HG02938 (cell line): ENCODE measurements around the gene NEDD4L.
A peak's percentile ranks its signal among the peaks of the same experiment; 100 is the strongest.
"Not testable (repeated sequence)": the region's sequence is repeated elsewhere in the genome, so short reads cannot be mapped to it uniquely, and the experiment has no call there.

ENCODE experiments used
- ATAC-seq: cut with Tn5 transposase; IDR thresholded peaks from one replicate; pipeline ENCODE4 v1.9.1; 2021; ENCODE audit warnings: mild to moderate bottlenecking, moderate library complexity; ENCODE audit not compliant: unreplicated experiment

The NEDD4L gene

DNA sequence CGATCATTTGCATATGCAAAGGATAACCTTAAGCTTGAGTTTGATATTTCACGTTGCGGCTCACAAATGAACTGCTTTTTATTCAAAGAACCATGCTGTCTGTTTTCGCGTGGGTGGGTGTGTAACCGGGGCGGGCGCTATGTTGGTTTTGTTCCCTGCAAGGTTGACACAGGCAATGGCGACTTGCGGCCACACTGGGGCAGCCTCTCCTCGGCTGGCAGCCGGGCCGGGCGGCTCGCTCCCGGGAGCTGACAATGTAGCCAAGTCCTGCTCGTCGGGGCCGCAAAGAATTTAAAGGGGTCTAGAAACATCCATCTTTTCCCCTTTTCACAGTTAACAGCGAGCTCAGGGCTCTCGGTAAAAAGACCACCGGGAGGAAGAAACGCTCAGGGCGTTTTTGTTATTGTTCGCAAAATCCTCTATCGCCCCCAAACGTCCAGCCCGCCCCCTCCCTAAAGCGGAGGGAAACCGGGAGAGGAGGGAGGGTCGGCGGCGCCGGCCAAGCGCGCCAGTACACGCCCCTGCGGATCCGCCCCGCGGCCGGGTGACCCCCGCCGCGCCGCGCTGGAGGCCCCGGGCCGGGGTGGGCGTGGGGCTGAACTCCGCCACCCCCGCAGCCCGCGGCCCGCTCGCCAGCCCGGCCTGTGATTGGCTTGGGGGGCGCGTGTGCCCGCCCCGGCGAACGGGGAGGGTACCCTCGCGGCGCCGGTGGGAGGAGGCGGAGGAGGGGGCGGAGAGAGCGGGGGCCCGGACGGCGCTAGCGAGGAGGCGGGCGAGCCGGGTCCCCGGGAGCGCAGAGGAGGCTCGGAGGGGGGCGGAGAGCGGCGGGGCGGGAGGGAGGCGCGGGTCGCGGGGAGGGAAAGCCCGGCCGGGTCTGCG, at the start of gene NEDD4L:
TSS of gene NEDD4L (plus strand) at position 736 of the 879 bp plus-strand sequence. CDS start 435 bp downstream, outside the sequence.
- ATAC-seq, result peak; percentile 77

DNA sequence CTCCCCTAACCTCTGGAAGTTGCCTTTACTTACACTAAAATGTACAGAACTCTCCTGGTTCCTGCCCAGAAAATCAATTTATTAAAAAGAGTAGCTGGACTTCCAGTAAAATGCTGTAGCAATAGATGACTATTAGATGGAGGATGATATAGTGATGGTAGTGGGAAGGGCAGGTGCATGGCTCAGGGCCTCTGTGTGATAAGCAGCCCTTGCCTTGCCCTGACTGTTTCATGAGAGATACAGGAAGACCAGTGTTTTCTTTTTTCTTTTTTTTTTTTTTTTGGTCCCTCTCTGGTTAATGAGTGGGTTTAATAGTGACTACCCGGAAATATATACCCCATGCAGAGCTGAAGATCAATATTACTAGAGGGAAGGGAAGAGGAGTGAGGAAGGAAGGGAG, 48.7 kb upstream of the NEDD4L start:
- no peak for ATAC-seq

DNA sequence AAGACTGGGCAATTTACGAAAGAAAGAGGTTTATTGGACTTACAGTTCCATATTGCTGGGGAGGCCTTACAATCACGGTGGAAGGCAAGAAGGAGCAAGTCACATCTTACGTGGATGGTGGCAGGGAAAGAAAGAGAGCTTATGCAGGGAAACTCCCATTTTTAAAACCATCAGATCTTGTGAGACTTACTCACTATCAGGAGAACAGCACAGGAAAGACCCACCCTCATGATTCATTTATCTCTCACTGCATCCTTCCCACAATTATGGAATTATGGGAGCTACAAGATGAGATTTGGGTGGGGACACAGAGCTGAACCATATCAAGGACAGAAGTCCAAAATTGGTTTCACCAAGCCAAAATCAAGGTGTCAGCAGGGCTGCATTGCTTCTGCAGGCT, 47.1 kb upstream of the NEDD4L start:
- ATAC-seq, result not testable (repeated sequence)

DNA sequence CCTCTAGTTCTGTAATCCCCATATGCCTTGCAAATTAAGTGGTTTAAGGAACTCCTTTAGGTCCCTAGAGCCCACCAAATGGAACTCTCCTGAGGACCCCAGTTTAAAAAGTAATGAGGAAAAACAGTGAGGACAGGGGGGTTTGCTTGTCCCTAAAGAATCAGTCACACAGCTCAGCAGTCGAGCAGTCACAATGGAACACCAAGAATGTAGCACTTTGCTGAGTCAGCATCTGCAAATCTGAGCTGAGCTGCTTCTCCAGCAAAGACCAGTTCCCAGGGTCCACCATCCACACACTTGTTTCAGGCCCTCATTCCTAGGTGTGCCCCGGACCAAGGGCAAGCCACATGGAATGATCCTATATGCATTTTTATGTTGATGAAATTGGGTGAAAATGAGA, 46.2 kb upstream of the NEDD4L start:
- no peak for ATAC-seq

DNA sequence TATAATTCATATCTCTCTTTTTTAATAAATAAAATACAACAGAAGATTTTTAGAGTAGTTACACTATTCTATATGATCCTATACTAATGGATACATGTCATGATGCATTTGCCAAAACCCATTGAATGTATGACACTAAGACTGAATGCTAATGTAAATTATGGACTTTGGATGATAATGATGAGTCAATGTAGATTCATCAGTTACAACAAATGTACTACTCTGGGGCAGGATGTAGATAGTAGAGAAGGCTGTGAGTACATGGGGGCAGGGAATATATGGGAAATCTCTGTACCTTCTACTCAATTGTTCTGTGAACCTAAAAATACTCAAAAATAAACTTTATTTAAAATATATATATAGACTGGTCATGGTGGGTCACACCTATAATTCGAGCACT, 45.6 kb upstream of the NEDD4L start:
- no peak for ATAC-seq

DNA sequence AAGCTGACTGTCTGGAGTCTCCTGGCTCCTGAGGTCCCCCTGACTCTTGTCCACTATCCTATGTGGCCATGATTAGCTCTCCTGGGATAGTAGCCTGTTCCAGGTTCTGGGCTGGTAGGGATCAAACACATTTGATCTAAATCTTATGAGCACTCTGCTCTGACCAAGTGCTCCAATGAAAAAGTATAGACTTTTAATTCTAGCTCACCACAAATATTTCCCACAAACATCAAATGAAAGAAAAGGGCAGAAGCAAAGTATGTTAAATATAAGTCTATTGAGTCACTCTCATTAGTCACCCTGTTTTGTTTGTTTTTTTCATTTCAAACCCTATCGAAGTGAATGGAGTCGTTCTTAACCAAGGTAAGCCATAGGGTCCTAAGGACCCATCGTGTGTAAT, 39.7 kb upstream of the NEDD4L start:
- ATAC-seq, result no peak

DNA sequence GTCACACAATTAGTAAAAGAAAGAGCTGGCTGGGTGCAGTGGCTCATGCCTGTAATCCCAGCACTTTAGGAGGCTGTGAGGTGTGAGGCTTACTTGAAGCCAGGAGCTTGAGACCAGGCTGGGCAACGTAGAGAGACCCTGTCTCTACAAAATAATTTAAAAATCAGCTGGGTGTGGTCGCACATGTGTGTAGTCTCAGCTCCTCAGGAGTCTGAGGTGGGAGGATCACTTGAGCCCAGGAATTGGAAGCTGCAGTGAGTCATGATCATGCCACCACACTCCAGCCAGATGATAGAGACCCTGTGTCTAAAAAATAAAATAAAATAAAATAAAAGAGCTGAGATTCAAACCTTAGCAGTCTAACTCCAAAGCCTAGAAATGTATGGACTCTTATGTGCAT, 39.0 kb upstream of the NEDD4L start:
- no peak for ATAC-seq

DNA sequence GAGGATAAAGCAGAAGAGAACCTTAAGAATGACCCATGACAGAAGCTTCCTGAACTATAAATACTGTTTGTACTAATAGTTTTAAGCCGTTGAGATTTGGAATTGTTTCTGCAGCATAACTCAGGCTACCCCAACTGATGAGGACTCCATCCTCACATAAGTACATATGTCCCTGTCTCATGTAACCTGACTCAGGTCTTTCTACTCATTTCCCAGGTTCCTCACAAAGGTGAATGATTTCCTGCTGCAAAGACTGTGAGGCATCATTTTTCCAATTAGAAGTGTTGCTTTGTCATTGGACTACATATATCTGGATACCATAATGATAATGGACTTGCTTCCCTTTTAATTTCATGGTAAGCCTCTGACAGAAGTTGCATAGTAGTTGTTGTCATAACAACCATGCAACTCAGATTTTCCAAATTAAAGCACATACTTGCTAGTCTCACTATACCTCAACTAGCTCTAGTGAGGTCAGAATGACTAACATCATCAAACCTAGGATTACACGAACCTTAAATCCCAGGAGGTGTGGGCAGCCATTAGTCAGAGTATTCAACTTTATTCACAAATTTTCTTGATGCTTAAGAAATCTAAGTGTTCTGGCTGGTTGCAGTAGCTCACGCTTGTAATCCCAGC, 38.0 kb upstream of the NEDD4L start:
- no peak for ATAC-seq

DNA sequence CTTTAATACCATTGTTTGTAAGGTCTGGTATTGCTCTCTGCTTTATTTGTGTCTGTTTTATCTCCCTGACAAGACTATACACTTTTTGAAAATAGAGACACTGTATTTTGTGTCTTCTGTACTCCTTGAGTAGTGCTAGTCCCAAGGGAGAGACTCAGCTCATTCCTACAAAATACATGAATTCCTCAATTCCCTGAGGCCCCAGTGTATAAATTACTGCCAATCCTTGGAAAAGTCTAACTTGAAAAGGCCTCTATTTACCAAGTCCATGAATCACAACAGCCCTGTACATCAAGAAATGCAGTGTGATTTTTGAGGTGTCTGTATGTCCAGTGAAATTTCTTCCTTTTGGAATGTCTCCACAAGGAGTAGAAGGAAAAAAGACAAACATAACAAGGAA, 34.9 kb upstream of the NEDD4L start:
- ATAC-seq, result no peak

DNA sequence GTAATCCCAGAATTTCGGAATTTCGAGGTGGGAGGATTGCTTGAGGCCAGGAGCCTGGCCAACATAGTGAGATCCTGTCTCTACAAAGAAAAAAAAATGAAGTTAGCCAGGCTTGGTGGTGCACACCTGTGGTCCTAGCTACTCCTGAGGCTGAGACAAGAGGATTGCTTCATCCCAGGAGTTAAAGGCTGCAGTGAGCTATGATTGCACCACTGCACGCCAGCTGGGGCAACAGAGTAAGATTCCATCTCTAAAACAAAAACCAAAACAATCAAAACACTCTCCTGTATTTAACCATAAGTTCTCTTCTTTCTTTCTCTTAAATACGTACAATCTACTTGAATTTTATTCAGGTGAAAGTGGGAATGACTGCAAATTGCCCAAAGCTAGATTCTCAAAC, 33.8 kb upstream of the NEDD4L start:
- no peak for ATAC-seq

DNA sequence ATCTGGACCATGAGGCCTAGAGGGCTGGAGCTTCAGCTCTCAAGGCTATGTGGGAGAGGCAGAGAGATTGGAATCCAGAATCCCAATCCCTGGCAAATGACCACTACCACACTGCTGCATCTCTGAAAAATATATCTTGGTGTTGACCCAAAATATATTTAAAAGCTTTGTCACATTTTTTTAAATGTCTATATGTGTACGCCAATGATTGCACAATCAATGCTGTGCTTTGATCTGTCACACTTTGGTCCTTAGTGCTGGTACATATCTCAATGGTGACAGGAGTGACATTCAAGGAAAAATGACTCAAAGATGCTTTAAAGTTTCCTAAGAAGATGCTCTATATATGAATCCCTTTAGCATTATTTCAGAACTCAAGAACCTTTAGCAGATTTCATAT, 31.7 kb upstream of the NEDD4L start:
- ATAC-seq, result no peak

DNA sequence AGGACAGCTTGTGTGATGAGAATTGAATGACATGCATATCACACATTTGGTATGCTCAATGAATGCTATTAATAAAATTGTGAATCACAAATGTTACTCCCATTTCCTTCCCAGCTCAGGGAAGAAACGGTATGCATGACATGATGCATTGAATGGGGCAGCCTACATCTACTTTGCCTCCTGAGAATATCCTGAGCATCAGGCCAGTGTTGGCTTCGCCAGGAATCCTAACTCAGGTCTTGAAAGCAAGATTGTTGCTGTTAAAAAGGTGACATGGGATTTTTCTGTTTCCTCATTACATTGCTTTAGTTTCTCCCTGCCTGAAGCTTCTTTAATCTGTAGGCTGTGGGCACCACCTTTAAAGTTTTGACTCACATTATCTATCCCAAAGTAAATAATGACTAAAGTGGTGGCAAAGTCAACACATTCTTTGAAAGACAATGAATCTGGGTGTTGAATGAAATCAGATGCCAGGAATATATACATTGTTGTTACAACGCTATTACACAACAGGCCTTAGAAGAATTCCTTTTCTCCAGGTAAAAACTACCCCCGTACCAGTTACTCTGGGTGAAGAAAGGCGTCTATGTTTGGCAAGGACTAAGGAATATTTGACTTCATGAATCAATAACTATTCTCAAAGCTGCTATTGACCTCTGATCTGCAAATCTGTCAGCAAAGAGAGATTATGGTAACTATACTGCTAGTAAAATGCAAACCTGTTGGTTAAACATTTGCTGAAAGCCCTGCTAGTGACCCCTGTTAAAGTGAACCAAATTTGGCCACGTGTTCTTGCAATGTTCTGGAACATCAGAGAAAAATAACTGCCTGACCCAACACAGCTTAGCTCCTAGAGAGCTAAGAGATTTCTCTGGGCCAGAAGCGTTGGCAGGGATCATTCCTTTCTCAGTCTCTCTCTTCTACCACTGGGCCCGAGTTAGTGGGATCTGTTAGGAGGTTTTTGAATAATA, 30.5 kb upstream of the NEDD4L start:
- no peak for ATAC-seq

DNA sequence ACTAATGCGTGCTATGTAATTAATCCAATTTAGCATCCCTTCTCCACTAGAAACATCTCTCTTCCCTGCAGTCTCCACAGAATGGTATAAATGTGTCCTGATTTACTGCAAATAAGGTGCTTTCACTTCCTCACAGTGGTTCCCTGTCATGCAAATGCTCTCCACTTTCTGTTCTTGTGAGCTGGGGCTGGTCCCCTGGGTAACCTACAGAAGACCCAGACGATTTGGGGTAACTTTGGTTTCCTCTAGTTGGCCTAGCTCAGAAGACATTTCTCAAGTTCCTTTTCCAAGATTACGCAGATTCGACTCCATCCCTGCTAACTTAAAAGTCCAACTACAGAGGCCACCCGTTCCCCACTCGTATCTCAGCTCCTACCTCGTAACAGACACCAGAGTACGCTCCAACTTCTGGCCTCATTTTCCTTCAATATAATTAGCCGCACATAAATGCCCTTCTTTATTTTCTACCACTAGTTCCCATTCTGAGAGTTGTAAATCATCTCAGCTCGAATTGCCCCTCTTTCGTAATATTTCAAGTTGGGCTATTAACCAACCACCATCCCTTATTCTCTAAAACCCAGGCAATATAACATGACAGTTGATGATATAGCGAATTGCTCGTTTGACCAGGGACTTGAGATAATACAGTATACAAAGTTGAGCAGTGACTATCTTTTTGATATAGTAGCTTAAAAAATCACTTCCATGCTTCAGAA, 28.8 kb upstream of the NEDD4L start:
- peak; percentile 98 for ATAC-seq

DNA sequence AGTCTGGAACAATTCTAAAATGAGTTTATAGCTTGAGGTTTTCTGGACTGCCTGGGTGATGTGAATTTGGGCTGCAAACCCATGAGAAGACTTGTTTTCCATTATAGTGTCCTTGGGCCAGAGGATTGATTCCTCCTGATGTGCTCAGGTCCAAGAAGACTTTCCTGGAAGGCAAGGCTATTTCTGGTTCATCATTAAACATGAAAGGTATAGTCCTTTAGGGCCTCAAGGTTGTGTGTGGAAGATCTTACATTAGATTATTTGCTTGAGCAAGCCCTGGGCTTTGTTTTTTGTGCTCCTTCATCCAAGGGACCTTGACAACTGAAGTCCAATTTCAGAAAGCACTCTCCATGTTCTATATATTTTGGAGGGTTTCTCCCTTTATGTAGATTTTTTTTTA, 26.8 kb upstream of the NEDD4L start:
- ATAC-seq, result no peak

DNA sequence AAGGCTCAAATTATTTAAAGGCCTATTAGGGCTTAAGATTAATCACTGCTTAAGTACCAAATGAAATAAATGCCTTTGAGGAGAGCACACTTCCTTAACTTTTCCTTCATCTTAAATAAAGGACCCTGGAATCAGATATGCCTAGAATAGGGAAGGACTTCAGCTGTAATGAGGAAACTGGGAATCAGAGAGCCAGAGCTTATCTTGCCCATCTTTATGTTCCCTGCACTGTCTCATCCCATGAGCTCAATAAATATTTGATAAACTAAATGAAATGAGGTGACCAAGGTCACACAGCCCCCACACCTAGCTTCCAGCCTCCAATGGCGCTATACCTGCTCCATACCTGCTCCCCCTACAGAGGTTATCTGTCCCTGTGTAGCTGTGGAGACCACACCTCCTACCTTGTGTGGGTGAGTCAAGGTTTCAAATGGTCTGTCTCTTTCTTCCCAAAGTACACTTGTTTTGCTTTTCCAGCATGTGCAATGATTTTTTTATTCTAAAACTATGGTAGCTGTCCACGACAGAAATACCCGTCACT, 23.4 kb upstream of the NEDD4L start:
- no peak for ATAC-seq

DNA sequence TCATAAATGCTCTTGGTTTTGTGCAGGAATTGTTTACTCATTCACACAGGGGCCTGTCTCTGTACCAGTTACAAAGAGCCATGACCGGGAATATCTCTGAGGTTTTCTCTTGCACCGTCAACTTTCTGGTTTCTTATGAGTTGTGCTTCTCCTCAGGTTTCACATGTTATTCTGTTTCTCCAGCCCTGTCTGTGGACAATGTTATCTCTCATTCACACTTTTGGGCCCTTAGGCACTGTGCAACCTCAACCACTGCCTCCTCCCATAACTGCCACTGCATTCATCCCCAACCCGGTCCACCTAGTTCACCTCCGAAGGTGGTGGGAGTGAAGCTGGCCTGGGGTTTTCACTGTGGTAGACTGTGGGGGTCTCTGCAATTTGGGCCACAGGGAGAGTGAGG, 22.5 kb upstream of the NEDD4L start:
- ATAC-seq, result no peak

DNA sequence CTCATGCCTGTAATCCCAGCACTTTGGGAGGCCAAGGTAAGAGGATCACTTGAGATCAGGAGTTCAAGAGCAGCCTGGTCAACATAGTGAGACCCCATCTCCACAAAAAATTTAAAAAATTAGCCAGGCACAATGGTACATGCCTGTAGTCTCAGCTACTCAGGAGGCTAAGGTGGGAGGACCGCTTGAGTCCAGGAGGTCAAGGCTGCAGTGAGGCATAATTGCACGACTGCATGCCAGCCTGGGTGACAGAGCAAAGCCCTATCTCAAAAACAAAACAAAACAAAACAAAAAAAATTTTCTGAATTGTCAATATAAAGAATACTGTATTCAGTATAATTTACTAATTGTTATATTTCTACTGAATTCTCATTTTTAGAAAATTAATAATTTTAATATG, 20.9 kb upstream of the NEDD4L start:
- no peak for ATAC-seq

DNA sequence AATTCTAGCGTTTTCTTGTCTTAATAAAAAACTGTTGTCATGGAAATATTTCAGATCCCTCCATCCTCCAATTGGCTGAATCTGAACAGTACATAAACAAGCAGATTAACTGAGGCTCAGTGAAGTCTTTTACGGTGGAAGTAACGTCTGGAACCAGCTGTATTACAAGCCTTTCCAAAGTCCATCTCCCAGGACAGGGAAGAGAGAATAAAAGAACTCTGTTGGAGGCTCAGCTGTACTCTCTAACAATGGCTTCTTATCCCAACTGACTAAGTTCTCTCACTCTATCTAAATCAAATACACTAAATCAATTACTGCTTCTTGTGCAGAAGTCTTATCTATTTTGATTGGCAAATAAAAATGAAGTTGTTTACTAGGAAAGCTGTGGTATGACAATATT, 19.9 kb upstream of the NEDD4L start:
- no peak for ATAC-seq

DNA sequence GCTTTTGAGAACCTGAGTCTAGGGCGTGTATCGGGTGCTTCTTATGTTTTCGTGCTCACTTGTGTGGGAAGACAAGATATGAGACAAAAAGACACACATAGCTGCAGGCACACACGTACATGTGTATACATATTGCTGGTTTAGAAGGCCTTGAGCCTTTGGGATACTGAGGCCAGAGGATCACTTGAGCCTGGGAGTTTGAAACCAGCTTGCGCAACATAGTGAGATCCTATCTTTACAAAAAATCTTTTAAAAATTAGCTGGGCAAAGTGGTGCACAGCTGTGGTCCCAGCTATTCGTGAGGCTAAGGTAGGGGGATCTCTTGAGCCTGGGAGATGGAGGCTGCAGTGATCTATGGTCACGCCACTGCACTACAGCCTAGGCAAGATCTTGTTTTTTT, 18.8 kb upstream of the NEDD4L start:
- no peak for ATAC-seq

DNA sequence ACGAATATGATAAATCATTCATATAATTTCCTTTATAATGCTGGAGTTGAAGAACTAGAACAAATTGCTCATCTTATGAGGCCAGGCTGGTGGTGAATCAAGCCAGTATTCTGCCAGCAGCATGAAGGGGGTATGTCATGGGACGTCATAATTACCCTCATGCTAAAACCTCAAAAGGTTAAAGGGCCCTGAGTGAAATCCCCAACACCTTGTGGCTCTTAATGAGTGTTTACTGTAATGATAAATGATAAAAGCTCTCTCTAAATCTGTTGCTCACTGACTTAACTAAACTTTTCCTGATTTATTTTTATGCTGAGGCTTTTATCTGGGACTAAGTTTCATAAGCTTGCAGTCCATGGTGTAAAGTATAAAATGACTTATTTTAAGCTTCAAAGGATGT, 18.3 kb upstream of the NEDD4L start:
- no peak for ATAC-seq
